ENCODE measurements around the gene CYP27B1.

The CYP27B1 gene

DNA sequence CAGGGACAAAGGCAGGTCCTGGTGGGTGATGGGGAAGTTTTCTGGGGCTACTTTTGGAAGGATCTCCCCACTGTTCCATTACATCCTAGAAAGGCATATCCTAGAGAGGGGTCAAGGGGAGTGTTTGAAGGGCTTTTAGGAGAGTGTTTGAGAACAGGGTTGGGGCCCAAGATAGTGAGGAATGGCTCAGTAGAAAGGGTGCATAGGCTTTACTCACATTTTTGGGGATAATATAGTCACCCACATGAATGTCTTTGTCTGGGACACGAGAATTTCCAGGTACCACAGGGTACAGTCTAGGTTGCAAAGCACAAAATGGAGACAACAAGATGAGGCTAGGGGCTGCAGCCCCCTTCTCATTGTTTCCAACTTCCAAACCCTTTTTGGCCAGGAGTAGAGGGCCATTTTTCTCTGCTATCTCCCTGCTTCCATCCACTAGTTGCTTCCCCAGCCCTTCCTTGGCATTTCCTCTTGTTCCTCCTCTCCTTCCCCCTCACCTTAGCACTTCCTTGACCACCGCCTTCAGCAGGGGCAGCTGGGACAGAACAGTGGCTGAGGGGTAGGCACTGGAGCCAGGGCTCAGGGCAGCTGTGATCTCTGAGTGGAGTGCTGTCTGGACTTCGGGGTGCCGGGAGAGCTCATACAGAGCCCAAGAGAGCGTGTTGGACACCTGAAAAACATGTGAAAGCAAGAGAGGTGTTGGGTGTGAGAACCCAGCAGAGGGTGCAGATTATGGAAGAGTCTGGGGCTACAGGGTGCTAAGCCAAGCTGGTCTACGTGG, 2.8 kb downstream of the CYP27B1 start:
- H3K4me1 Mint-ChIP-seq = peaks cover 44% of the 10 kb centered on the region
- H3K36me3 Mint-ChIP-seq = peaks cover 12% of the 10 kb centered on the region
- H3K27me3 Mint-ChIP-seq = peaks cover 12% of the 10 kb centered on the region
- peak overlapping the region; percentile 80 for H3K27ac Mint-ChIP-seq
- H3K4me3 Mint-ChIP-seq = peak overlapping the region; percentile 87
- H3K9me3 Mint-ChIP-seq = no peaks in the 10 kb centered on the region

DNA sequence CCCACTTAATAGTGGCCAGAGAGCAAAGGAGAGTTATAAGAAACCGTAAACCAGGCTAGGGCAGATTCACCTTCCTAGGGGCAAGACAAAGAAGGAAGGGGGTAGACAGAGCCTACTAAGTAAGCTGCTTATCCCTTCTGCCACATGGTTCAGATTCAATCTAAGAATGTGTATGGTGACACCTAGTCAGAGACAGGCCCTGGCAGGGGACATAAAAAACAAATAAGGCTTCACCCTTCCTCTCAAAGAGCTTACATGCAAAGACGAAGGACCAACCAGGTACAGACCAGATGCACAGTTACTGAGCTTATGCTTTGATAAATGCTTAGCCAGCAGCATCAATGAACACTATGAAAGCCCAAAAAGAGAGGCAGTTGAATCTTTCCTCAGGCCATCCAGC, 4.4 kb downstream of the CYP27B1 start:
- H3K9me3 Mint-ChIP-seq = no peaks in the 10 kb centered on the region
- H3K36me3 Mint-ChIP-seq = peaks cover 13% of the 10 kb centered on the region
- H3K4me1 Mint-ChIP-seq = peaks cover 48% of the 10 kb centered on the region
- no peak overlapping the region for H3K4me3 Mint-ChIP-seq
- peaks cover 12% of the 10 kb centered on the region for H3K27me3 Mint-ChIP-seq
- H3K27ac Mint-ChIP-seq = no peak overlapping the region

DNA sequence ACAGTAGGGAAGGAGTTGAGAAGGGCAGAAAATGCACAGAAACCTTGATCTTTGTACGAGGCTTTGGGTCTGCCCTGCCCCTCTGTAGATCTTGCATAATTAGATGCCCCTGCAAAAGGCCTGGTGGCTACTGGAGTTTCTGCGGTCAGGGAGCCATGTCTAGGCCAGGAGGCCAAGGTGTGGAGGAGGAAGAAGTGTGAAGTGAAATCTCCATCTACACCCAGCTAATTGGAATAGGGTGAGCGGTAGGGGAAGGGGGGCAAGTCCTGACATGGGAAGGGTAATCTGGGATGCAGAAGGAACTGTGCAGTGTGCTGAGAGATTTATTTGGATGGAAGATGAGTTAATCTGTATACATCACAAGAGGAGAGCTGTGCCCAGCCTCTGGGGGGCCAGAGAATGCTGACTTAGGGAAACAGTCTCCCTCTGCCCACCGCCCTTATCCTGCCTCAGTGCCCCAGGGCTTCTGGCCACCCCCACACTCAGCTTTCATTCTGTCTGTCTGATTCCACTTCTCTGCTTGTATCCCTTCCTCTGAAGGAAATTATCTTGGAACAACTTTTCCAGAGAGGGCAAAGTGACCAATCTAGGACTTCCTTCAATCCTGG, 5.4 kb downstream of the CYP27B1 start:
- Mint-ChIP-seq H3K27me3 (peaks cover 10% of the 10 kb centered on the region), H3K27ac (no peak overlapping the region), H3K9me3 (no peaks in the 10 kb centered on the region), H3K4me3 (no peak overlapping the region), H3K36me3 (peaks cover 13% of the 10 kb centered on the region), H3K4me1 (peaks cover 50% of the 10 kb centered on the region)

DNA sequence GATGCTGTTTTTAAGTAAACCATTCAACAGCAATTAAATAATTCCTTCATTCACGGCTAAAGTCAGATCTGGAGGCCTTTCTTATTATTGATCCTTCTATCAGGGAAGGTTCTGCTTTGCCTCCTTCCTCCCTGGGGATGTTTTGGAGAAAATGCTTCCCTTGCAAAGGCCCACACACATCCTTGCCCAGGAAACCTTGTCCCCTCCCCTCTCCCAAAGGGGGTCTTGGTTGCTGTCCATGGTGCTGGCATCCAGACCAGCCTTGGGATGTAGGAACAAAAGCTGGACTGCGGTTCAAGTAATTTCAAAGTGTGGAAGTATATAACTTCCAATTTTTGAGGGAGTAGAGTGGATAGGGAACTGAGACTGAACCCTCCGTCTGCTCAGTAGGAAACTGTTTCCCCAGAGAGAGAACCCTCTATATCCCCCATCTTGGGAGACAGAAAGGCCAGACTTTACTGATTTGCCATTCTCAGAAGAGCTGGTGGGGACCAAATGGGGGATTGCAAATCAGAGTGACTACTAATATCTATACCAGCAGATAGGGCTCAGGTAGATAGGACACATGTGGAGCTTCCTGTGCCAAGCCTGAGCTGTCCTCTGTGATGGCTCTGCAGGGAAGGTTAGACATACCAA, 6.4 kb downstream of the CYP27B1 start:
- H3K4me3 Mint-ChIP-seq = no peak overlapping the region
- peaks cover 13% of the 10 kb centered on the region for H3K36me3 Mint-ChIP-seq
- no peaks in the 10 kb centered on the region for H3K9me3 Mint-ChIP-seq
- H3K4me1 Mint-ChIP-seq = peaks cover 49% of the 10 kb centered on the region
- H3K27me3 Mint-ChIP-seq = peaks cover 7% of the 10 kb centered on the region
- H3K27ac Mint-ChIP-seq = no peak overlapping the region

DNA sequence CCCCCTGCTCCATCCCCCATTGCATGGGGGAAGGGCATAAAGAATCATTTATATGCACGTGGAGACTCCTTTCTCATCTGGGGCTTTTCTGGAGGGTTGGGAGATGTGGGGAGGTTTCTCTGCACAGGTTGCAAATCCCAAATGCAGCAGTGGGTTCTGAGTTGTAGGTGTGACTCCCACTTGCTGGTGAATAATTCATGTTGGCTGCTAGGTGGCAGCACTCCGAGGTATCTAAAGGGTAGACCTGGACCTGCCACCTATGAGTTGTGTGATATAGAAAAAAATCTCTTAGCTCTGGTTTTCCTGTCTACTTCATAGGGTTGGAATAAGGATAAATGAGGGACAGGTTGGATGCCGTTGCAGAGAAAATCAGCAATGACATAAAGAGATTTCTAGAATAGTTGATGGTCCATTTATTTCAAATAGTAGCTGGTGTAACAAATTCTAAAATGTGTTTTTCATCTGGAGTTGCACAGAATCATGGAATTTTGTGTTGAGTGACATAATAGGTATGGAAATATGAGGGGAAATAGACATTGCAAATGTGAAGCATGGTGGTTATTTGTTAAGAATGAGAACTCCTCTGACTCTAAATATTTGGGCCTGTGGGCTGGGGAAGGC, 7.4 kb downstream of the CYP27B1 start:
- Mint-ChIP-seq H3K4me3 (no peak overlapping the region), H3K9me3 (no peaks in the 10 kb centered on the region), H3K27ac (no peak overlapping the region), H3K4me1 (peaks cover 48% of the 10 kb centered on the region), H3K27me3 (peaks cover 5% of the 10 kb centered on the region), H3K36me3 (peaks cover 13% of the 10 kb centered on the region)

DNA sequence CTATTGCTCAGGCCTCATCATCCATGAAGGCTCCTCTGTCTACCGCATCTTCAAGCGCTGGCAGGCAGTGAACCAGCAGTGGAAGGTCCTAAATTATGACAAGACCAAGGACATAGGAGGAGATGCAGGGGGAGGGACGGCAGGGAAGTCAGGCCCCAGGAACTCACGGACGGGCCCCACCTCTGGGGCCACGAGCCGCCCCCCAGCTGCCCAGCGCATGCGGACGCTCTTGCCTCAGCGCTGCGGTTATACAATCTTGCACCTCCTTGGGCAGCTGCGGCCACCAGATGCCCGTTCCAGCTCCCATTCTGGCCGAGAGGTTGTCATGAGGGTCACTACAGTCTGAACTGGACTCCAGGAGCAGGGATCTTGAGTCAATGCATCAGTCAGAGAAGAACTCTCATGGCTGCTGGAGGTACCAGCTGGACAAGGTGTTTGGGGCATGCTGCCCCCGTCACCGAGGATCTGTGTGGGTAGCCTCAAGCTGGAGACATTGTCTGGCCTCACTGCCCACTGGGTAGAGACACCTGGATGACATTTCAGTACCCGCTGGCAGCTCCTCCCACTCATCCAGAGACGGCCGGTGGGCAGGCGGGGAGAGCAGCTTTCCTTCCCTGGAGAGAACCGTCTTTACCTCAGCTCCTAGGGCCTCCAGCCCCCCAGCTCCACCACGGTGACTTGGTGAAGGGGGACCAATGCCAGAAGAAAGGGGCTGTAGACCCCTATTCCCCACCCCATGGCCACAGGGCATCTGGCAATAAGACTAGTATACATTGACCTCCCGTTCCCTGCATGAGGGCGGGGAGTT, 8.1 kb downstream of the CYP27B1 start:
- Mint-ChIP-seq H3K27ac (no peak overlapping the region), H3K4me3 (no peak overlapping the region), H3K36me3 (peaks cover 10% of the 10 kb centered on the region), H3K27me3 (peaks cover 2% of the 10 kb centered on the region), H3K4me1 (peaks cover 48% of the 10 kb centered on the region), H3K9me3 (no peaks in the 10 kb centered on the region)

DNA sequence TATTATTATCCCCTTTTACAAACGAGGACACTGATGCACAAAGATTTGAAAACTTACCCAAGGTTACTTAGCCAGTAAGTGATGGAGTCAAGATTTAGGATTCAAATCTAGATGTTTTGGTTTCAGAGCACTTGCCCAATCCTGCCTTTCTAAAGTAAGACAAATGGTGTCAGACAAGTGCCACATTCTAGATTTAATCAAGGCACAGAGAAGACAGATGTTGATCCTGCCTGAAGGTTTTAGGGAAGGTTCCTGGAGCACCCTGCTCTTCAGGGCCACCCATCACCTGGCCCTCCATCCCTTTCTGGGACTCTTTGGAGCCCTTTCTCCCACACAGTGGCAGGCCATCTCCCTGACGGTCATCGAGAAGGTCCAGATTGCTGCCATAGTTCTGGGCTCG, 9.1 kb downstream of the CYP27B1 start:
- no peak overlapping the region for H3K27ac Mint-ChIP-seq
- H3K9me3 Mint-ChIP-seq = no peaks in the 10 kb centered on the region

DNA sequence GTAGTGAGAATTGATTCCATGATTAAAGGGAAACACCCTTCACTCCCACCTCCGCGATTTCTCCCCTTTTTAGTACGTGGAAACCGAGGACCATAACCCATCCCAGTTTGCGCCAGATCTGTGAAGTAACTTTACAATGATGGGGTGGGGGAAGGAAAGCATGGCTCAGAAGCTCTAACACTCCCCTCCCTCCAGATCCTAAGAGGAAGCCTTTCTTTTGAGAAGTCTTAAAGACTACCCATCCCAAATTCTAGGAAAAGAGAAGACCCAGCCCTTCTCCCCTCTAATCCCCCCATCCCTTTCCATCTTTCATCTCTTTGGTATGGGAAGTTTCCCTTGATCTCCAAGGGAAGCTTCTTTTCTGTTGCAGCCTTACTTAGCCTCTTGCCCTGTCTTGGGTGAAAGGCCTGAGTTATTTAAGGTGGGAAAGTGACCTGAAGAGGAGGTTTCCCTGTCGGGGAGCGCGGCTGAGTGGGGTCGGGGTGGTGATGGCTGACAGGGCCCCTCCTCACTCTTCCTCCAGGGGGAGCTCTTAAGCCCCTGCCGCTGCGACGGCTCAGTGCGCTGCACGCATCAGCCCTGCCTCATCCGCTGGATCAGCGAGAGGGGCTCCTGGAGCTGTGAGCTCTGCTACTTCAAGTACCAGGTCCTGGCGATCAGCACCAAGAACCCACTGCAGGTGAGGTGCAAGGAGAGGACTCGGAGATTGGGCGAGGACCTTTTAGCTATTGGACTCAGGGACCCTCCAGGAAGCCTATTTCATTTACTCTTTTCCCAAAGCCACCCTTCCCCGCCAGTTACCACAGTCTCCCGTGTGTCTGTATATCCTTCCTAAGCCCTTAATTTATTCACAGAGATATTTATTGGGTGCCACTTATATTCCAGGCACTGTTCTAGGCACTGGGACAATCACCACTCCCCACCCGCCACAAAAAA, 10.2 kb downstream of the CYP27B1 start:
- Mint-ChIP-seq H3K27ac (peak overlapping the region; percentile 14), H3K9me3 (no peaks in the 10 kb centered on the region), H3K4me3 (peak overlapping the region; percentile 84), H3K27me3 (no peaks in the 10 kb centered on the region), H3K36me3 (peaks cover 8% of the 10 kb centered on the region), H3K4me1 (peaks cover 62% of the 10 kb centered on the region)

More for the DNA sequence above, 9.1 kb downstream of the CYP27B1 start:
- Mint-ChIP-seq H3K4me1 (peaks cover 53% of the 10 kb centered on the region), H3K27me3 (no peaks in the 10 kb centered on the region), H3K4me3 (no peak overlapping the region), H3K36me3 (peaks cover 6% of the 10 kb centered on the region)

DNA sequence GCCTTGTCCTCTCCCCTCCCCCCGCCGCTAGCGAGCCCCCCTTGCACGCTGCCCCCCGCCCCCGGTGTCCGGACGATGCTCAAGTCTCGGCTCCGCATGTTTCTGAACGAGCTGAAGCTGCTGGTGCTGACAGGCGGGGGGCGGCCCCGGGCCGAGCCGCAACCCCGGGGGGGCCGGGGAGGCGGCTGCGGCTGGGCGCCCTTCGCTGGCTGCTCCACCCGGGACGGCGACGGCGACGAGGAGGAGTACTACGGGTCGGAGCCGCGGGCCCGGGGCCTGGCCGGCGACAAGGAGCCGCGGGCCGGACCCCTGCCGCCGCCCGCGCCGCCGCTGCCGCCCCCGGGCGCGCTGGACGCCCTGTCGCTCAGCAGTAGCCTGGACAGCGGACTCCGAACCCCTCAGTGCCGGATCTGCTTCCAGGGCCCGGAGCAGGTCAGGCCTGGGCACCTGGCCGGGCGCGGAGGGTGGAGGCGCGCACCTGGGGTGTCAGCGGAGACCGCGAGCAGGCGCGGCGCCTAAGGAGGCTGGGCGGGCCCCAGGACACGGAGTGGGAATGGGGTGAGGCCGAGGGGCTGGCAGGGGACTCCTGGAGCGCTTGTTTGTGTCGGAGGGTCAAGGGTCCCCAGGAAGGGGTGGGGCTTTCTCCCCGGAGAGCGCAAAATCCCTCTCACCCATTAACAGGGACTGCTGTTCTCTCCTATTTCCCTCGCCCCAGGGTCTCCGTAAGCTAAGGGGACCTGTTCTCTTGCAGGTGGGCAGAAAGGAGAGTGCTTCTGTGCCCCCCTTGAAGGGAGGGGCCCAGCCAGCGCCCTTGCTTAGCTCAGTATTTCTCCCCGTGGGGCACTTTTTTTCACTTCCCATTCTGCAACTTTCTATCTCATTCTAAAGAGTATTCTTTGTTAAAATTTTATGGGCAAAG, 11.2 kb downstream of the CYP27B1 start:
- H3K27me3 Mint-ChIP-seq = no peaks in the 10 kb centered on the region
- peaks cover 65% of the 10 kb centered on the region for H3K4me1 Mint-ChIP-seq
- no peaks in the 10 kb centered on the region for H3K9me3 Mint-ChIP-seq
- peak overlapping the region; percentile 14 for H3K27ac Mint-ChIP-seq
- H3K36me3 Mint-ChIP-seq = peaks cover 14% of the 10 kb centered on the region
- H3K4me3 Mint-ChIP-seq = peak overlapping the region; percentile 84

DNA sequence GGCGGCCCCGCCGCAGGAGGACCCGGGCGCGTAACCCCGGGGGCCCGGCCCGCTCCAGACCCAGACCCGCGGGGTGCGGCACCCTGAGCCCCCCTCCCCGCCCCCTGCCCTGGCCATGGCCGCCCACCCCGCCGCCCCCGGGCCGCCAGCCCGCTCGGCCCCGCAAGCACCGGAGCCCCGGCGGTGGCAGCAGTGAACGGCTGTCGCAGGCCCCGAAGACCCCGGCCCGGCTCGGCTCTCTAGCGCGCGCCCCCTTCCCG, 11.8 kb downstream of the CYP27B1 start:
- Mint-ChIP-seq H3K27me3 (no peaks in the 10 kb centered on the region), H3K27ac (no peak overlapping the region), H3K36me3 (peaks cover 19% of the 10 kb centered on the region), H3K4me3 (no peak overlapping the region), H3K4me1 (peaks cover 70% of the 10 kb centered on the region), H3K9me3 (no peaks in the 10 kb centered on the region)

DNA sequence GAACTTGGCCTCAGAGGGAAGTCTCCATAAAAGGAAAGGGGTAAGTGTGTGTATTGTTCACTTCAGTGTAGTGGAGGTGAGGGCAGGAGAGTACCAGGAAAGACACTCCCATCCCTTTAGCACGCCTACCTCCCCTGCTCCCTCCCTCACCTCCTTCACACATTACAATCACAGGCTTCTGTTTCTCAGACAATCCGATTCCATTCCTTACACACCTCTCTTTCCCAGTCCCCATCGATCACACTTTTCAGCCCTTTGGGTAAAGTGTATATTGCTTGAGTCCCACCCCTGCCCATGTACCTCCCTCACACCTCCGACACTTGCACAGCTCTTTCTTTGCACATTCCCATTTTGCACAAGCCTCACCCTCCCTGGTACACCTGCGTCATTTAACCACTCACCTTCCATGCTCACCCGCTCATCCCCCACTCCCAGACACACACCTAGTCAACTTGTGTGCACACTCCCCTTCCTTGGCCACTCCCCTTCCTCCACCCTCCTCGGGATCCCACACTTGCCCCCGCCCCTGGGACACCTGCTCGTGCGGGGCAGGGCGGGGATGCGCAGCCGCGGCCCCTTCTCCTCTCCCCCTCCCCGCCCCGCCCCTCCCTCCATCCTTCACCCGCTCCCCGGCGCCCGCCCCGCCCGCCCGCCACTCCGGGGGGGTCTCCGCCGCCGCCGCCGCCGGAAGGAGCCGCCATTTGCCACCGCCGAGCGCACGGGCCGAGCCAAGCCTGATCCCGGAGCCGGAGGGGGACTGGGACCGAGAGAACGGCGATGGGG, 12.3 kb downstream of the CYP27B1 start, which contains the start of gene MARCHF9:
Gene MARCHF9, plus strand, starts transcription at position 693 of the 783 bp plus-strand sequence. CDS start 426 bp downstream, outside the sequence.
- Mint-ChIP-seq H3K27me3 (no peaks in the 10 kb centered on the region), H3K27ac (peak within 1 kb of the TSS; percentile 84), H3K4me1 (peaks cover 66% of the 10 kb centered on the region), H3K36me3 (peaks cover 19% of the 10 kb centered on the region), H3K4me3 (peak within 1 kb of the TSS; percentile 90), H3K9me3 (no peaks in the 10 kb centered on the region)

DNA sequence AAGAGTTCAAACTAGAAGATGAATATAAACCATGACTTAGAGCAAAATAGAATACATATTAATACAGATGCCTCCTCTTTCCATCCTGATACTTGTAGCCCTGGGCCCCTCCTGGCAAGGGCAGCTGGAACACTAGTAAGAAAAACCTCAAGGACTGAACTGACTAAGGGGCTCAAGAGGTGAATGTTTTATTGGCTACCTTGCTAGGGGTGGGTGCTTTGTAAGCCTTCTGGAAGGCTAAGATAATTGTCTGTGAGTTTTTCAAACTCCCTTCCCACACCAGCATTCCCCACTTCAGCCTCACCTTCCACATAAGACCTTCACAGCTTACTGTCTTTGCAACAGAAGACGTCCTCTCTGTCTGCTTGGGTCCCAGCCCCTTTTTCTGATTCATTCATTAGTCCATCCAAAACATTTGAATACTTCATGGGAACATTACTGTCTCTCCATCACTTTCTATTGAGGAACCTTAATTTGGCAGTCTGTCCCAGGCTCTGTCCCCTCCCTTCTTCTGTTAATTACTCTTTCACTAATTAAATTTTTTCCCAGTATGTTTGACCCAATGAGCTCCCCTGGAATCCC, 13.0 kb downstream of the CYP27B1 start:
- Mint-ChIP-seq H3K36me3 (peaks cover 18% of the 10 kb centered on the region), H3K4me1 (peaks cover 61% of the 10 kb centered on the region), H3K27me3 (no peaks in the 10 kb centered on the region), H3K27ac (peak overlapping the region; percentile 84), H3K4me3 (peak overlapping the region; percentile 90), H3K9me3 (no peaks in the 10 kb centered on the region)

DNA sequence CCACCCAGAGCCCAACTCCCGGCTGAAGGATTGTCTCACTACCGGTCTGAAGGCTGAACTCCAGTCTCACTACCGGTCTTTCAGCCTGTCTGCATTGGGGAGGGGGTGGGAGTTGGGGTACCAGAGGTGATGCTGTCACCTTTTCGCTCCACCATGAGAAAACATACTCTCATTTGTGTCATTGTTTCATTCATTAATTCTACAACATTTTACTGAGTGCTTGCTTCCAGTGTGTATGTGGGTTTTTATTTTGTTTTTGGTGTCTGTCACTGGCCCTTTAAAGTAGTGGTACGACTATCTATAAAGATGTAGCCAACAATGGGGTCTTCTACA, 14.2 kb downstream of the CYP27B1 start:
- Mint-ChIP-seq H3K27ac (peak overlapping the region; percentile 94), H3K9me3 (no peaks in the 10 kb centered on the region), H3K4me3 (peak overlapping the region; percentile 95), H3K36me3 (peaks cover 13% of the 10 kb centered on the region), H3K4me1 (peaks cover 56% of the 10 kb centered on the region), H3K27me3 (no peaks in the 10 kb centered on the region)

All from activated naive CD4-positive, alpha-beta T cell treated with anti-CD3 and anti-CD28 coated beads, Interleukin-2, amount 50 U/mL, for 24 hours (primary cell).